HepG2 (cell line): ENCODE data around the gene RCC2.

Source experiments
- ELF4 ChIP-seq: sonication (generic); formaldehyde crosslinking; IDR thresholded peaks from 2 replicates; pipeline ENCODE4 v1.5.0; 2020; ENCODE audit warnings: missing genetic modification reagents, mild to moderate bottlenecking, moderate library complexity, borderline replicate concordance
- FOXA3 ChIP-seq: IDR thresholded peaks from 2 replicates; pipeline ENCODE4 v1.6.1; 2016; ENCODE audit warnings: missing genetic modification reagents, missing compliant biosample characterization
- KDM5A ChIP-seq: fragments of 200-600 bp; sonication (generic); IDR thresholded peaks from 2 replicates; pipeline ENCODE4 v1.7.0; 2018; ENCODE audit warnings: antibody characterized with exemption, mild to moderate bottlenecking, low read length, borderline replicate concordance
- TF ChIP-seq, protein P1 (sequence below): sonication (generic); formaldehyde crosslinking; IDR thresholded peaks from 2 replicates; pipeline ENCODE4 v1.4.0; 2020; ENCODE audit warnings: missing genetic modification reagents

DNA sequence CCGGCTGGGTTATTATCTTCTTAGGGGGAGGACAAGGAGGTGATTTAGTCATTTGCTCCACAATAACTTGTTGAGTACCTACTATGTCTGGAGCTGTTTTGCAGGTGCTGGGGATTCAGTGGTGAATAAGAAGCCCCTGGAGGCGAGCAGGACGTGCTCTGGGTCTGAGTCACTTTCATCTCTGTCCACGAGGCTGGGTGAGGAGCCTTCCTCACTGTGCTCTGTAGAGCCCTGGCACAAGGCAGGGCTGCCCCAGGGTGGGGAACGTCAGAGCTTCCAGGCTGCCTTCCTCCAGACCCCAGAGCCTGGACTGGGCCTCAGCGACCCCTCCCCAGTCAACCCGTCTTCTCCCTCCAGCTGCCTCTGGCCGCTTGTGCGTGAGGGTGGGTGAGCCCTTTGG, 70.0 kb downstream of the RCC2 start:
- TF ChIP-seq FOXA3 = no peak
- TF ChIP-seq ELF4 (CRISPR knock-in tag) = no peak
- TF ChIP-seq KDM5A = no peak
- TF ChIP-seq, protein P1, sequence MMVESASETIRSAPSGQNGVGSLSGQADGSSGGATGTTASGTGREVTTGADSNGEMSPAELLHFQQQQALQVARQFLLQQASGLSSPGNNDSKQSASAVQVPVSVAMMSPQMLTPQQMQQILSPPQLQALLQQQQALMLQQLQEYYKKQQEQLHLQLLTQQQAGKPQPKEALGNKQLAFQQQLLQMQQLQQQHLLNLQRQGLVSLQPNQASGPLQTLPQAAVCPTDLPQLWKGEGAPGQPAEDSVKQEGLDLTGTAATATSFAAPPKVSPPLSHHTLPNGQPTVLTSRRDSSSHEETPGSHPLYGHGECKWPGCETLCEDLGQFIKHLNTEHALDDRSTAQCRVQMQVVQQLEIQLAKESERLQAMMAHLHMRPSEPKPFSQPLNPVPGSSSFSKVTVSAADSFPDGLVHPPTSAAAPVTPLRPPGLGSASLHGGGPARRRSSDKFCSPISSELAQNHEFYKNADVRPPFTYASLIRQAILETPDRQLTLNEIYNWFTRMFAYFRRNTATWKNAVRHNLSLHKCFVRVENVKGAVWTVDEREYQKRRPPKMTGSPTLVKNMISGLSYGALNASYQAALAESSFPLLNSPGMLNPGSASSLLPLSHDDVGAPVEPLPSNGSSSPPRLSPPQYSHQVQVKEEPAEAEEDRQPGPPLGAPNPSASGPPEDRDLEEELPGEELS = no peak
